Skeletal muscle tissue (tissue), 4 donors: ENCODE results near the gene MMP26. TPM values are rescaled to one million over a fixed set of nuclear protein-coding genes. Genes with fewer than 3 reads are reported as not detected.

Source experiments
- H3K27ac ChIP-seq: one replicate; pipeline ENCODE4 v1.7.0; 2013; ENCODE audit warnings: mild to moderate bottlenecking, low read depth, low read length, inconsistent platforms
- H3K27me3 ChIP-seq, 3 donors: one replicate each; pipeline ENCODE4 v1.7.0; 2013; ENCODE audit warnings: low read length in 3 of 3; ENCODE audit not compliant: control insufficient read depth in 3 of 3, insufficient read depth in 3 of 3
- H3K36me3 ChIP-seq, 3 donors: one replicate each; pipeline ENCODE4 v1.7.0; 2013; ENCODE audit warnings: low read length in 3 of 3; ENCODE audit not compliant: control insufficient read depth in 3 of 3, insufficient read depth in 3 of 3
- H3K4me1 ChIP-seq, 3 donors: one replicate each; pipeline ENCODE4 v1.7.0; 2013; ENCODE audit warnings: low read length in 3 of 3, mild to moderate bottlenecking in 3 of 3; ENCODE audit not compliant: control insufficient read depth in 3 of 3, insufficient read depth in 3 of 3
- H3K4me3 ChIP-seq, 3 donors: one replicate each; pipeline ENCODE4 v1.7.0; 2013; ENCODE audit warnings: low read length in 3 of 3
- H3K9ac ChIP-seq, 3 donors: one replicate each; pipeline ENCODE4 v1.7.0; 2013; ENCODE audit warnings: low read length in 3 of 3, mild to moderate bottlenecking in 3 of 3, moderate library complexity in 2 of 3, low read depth in 1 of 3
- H3K9me3 ChIP-seq, 3 donors: one replicate each; pipeline ENCODE4 v1.7.0; 2013; ENCODE audit warnings: low read length in 3 of 3; ENCODE audit not compliant: control insufficient read depth in 3 of 3
- total RNA-seq: library from RNA; depleted of rRNA; stranded (reverse); fragments of >200 nt; gene quantifications from one replicate; pipeline ENCODE4 v1.2.3, GENCODE V29; 2014
- donor health status: Osteomylitis.

Gene MMP26
- total RNA-seq = not detected

DNA sequence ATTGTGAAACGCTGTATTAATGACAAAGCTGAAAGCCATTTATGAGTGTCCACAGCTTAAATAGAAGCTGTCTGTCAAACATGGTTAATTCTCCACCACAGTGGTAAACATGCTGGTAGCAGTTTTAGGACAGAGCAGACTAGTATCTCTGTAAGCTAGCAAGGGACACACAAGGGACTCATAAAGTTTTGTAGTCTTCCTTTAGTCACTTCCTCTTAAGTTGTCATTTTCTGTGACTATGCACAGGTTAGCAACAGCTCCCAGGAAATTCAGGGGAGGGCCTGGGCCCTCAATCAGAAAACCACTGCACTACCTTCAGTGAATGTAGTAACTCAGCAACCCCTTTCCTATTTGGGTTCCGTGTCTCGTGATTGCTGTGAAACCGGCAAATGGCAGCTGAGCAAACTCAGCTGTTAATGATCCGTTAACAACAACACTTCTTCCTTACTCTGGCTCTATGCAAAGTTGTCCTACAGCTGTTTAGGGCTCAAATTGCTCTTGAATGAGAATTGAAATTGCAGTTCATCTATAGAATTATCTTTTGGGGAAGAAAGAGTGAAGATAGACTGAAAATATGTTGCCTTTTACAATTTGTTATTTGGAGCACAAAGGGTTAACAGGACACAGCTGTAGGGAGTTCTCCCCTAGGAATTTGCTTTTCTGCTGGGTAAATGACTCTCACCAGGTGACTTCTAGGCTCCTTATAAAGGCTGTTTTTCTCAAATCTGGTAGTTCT lies at the start of gene MMP26:
Gene MMP26, plus strand, starts transcription at position 731 of the 736 bp plus-strand sequence.
- no peaks in the 10 kb centered on the region for H3K9me3 ChIP-seq
- H3K36me3 ChIP-seq = no peaks in the 10 kb centered on the region
- H3K9ac ChIP-seq = peak within 1 kb of the TSS in 1 of 3 donors; percentile 23
- H3K4me1 ChIP-seq = peaks cover 0 to 9% (median 8%) of the 10 kb centered on the region in 3 donors
- no peak within 1 kb of the TSS for H3K4me3 ChIP-seq
- peak within 1 kb of the TSS; percentile 54 for H3K27ac ChIP-seq
- H3K27me3 ChIP-seq = no peaks in the 10 kb centered on the region

DNA sequence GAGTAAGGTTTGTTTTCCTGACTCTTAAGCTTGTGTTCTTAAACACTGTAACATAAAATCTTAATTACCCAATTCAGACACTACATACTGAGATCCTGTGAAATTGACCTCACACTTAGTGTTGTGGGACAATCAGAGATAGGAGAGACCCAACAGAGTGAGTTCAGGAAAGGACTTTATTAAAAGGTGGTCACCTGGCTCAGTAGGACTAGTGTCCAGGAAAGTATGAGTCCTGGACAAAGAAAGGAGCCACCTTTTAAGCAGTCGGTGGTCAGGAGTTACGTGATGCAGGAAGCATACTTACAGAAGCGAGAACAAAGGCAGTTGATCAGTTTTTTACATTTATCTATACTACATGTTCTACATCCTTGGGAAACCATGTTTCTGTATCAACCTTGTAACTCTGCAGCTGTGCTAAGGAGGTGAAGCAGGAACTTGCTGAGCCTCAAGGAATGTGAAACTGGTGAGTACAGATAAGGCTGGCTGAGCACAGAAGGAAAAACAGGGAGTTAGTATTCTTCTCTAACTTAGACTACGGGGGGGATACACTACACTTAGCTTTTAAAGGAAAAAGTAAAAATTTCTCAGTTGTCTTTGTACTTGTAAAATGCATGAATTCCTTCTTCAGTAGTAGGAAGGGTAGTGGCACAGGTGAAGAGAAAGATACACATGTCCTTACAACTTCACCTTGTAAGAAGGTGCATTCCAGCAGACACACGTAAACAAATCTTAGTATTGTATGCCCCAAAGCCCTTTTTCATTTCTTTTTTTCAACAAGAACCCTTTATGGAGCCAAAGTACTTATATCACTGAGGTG lies 45.7 kb upstream of the MMP26 start:
- no peaks in the 10 kb centered on the region for H3K27me3 ChIP-seq
- H3K27ac ChIP-seq = no peak overlapping the region
- H3K4me1 ChIP-seq = no peaks in the 10 kb centered on the region
- H3K36me3 ChIP-seq = no peaks in the 10 kb centered on the region
- no peak overlapping the region for H3K4me3 ChIP-seq
- H3K9ac ChIP-seq = no peak overlapping the region
- no peaks in the 10 kb centered on the region for H3K9me3 ChIP-seq

- H3K27me3 ChIP-seq = no peaks in the 10 kb centered on the region
- H3K4me3 ChIP-seq = no peak overlapping the region
- H3K36me3 ChIP-seq = no peaks in the 10 kb centered on the region
- H3K4me1 ChIP-seq = no peaks in the 10 kb centered on the region
- H3K9ac ChIP-seq = no peak overlapping the region
- H3K27ac ChIP-seq = no peak overlapping the region
- no peaks in the 10 kb centered on the region for H3K9me3 ChIP-seq
Observed at GRCh38 chr11:4662876-4663275, 41.7 kb upstream of the MMP26 start.

- Histone ChIP-seq H3K4me1 (no peaks in the 10 kb centered on the region), H3K27me3 (no peaks in the 10 kb centered on the region), H3K36me3 (no peaks in the 10 kb centered on the region), H3K27ac (no peak overlapping the region), H3K9me3 (no peaks in the 10 kb centered on the region), H3K9ac (no peak overlapping the region), H3K4me3 (no peak overlapping the region)
Observed at GRCh38 chr11:4664183-4664582, 40.4 kb upstream of the MMP26 start.

DNA sequence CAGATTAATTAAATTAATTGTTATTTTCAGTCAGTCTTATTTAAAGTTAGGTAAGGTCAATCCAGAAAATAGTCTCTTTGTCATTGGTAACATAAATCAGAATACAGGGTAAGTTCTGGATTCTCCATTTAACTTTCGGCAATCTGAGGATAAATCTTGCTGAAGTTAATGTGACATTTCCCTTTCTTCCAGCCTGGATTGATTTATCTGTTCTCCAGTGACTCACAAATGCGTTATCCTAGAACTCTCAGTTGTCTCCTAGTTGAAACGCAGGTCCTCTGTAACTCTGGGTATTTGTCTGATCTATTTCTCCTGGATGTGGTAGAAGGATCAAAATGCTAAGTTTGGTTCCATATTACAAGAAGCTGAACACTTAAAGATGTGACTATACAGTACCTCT lies 39.8 kb upstream of the MMP26 start:
- no peak overlapping the region for H3K4me3 ChIP-seq
- H3K9me3 ChIP-seq = no peaks in the 10 kb centered on the region
- no peaks in the 10 kb centered on the region for H3K36me3 ChIP-seq
- H3K27ac ChIP-seq = no peak overlapping the region
- H3K27me3 ChIP-seq = no peaks in the 10 kb centered on the region
- no peak overlapping the region for H3K9ac ChIP-seq
- H3K4me1 ChIP-seq = no peaks in the 10 kb centered on the region

DNA sequence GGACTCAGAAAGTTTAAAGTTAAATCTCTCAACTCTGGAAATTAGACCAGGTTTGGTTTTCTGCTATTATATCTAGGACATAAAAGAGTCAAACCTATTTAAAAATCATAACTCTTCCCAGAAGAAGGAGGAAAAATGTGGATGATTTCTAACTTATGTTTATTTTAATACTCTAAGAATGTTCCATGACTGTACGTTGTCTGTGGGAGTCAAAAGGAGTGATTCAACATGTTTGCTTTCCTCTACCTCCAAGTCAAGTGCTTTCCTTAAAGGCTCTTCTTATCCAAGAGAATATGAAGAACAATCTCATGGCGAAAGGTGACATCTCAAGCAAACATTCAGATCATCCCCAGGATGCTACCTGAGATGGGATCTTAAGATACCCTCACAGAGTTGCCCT lies 39.2 kb upstream of the MMP26 start:
- no peak overlapping the region for H3K4me3 ChIP-seq

DNA sequence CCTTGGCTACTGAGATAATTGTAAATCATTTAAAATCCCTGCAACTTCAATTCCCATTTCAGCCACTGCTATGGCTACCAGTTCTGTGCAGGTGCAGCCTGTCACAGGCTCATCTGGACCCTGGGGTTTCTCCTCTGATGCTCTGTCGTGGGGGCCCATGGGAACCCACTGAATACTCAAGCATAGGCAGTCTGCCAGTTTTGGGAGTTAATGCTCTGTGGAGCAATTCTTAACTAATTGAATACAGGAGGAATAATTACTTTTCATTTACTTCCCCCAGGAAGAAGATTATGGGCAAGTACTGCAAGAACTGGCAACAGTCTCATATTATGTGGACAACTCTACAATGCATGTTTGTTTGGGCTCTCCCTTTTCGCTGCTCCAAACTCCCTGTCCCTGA lies 32.8 kb upstream of the MMP26 start:
- no peak overlapping the region for H3K27ac ChIP-seq
- H3K9me3 ChIP-seq = no peaks in the 10 kb centered on the region
- H3K4me1 ChIP-seq = no peaks in the 10 kb centered on the region
- no peak overlapping the region for H3K9ac ChIP-seq
- H3K36me3 ChIP-seq = no peaks in the 10 kb centered on the region
- no peak overlapping the region for H3K4me3 ChIP-seq
- H3K27me3 ChIP-seq = no peaks in the 10 kb centered on the region

More for the DNA sequence above, 39.2 kb upstream of the MMP26 start:
- H3K36me3 ChIP-seq = no peaks in the 10 kb centered on the region
- H3K9me3 ChIP-seq = no peaks in the 10 kb centered on the region
- no peak overlapping the region for H3K9ac ChIP-seq
- H3K27me3 ChIP-seq = no peaks in the 10 kb centered on the region
- H3K27ac ChIP-seq = no peak overlapping the region
- no peaks in the 10 kb centered on the region for H3K4me1 ChIP-seq

DNA sequence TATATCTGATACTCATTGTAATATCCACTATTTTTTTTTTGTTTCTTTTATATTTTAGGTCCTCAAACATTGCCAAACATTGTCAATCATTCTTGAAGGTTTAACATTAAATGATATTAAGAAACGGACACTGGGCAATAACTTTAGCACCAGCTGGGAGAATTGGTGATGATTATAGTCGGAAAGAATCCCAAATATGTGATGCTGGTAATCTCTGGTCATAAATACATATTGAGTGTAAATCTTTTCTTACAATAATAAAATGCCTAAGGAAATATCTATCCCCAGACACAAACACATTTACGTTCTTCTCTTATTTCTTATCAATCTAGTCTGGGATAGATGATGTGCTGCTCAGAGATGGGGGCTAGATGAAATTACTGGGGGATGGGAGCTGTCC lies 32.1 kb upstream of the MMP26 start:
- H3K9me3 ChIP-seq = no peaks in the 10 kb centered on the region
- no peaks in the 10 kb centered on the region for H3K36me3 ChIP-seq
- H3K27ac ChIP-seq = no peak overlapping the region
- no peak overlapping the region for H3K9ac ChIP-seq
- H3K4me3 ChIP-seq = no peak overlapping the region
- no peaks in the 10 kb centered on the region for H3K27me3 ChIP-seq
- no peaks in the 10 kb centered on the region for H3K4me1 ChIP-seq

- Histone ChIP-seq H3K9me3 (no peaks in the 10 kb centered on the region), H3K4me1 (no peaks in the 10 kb centered on the region), H3K27ac (no peak overlapping the region), H3K4me3 (no peak overlapping the region), H3K9ac (no peak overlapping the region), H3K27me3 (no peaks in the 10 kb centered on the region), H3K36me3 (no peaks in the 10 kb centered on the region)
Observed at GRCh38 chr11:4673781-4674180, 30.8 kb upstream of the MMP26 start.

DNA sequence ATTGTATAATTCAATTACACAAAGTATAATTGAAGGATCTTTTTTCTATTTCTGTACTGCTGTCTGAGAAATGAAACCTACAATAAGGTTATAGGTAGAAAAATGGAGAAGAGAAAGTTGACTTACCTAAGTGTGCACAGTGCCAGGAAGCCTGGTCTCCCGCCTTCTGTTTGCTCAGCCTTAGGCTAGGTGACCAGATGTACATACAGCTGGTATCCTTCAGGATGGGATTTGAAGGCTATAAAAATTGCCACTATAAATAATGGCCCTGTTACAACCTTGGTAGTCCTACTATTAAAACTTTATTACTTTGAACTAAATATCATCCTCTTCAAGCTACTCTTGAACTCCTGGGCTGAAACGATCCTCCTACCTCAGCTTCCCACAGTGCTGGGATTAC lies 26.6 kb upstream of the MMP26 start:
- Histone ChIP-seq H3K4me1 (no peaks in the 10 kb centered on the region), H3K9me3 (no peaks in the 10 kb centered on the region), H3K27me3 (no peaks in the 10 kb centered on the region), H3K9ac (no peak overlapping the region), H3K36me3 (no peaks in the 10 kb centered on the region), H3K27ac (no peak overlapping the region), H3K4me3 (no peak overlapping the region)
